ENCODE measurements around the gene MDM4.

DNA sequence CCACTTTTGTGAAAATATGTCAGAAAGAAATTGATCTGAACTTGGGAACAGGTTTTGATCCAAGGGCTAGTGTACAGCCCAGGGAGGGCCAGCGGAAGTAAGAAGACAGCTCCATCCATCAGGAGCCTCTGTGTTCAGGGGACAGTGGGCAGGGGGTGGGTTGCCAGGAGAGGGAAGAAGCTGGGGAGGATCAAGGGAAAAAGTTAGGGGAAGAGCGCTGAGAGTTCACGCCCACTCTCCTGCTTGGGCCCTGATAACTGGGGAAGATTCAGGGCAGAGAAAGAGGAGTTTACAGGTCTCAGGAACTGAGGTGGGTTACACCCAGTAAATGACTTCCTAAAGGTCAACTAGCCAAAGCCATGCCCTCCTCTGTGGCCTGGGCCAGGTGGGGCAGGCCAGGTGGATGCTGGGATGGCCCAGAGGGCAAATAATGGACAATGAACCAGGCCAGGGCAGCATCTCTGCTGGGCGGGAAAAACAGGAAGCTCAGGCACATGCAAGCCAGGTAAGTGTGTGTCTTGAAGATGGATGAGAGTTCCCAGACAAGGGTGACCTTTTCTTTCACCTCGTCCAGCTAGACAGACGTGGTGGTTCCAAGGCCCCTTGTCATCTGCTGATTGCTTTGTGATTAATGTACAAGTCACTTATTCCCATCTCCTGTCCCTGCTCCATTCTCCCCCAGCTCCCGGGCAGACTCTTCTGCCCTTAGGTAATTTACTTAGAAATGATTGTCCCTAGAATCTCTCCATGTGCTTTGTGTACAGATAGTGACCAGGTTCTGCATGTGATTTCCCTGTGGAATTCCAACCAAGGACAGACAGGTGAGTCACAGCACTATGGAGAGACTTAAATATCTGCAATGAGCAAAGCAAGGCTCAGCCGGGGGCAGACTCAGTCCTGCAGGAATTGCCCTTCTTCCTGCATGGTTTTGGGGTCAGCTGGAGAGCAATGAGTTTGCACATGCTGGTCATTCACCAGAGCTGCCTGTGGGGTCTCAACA lies 57.0 kb downstream of the MDM4 start:
- TF ChIP-seq SIN3A (IDR thresholded peaks at IDR 0.05; ENCODE audit: borderline replicate concordance, insufficient read depth, low read length): no peak
- TF ChIP-seq, protein P1, sequence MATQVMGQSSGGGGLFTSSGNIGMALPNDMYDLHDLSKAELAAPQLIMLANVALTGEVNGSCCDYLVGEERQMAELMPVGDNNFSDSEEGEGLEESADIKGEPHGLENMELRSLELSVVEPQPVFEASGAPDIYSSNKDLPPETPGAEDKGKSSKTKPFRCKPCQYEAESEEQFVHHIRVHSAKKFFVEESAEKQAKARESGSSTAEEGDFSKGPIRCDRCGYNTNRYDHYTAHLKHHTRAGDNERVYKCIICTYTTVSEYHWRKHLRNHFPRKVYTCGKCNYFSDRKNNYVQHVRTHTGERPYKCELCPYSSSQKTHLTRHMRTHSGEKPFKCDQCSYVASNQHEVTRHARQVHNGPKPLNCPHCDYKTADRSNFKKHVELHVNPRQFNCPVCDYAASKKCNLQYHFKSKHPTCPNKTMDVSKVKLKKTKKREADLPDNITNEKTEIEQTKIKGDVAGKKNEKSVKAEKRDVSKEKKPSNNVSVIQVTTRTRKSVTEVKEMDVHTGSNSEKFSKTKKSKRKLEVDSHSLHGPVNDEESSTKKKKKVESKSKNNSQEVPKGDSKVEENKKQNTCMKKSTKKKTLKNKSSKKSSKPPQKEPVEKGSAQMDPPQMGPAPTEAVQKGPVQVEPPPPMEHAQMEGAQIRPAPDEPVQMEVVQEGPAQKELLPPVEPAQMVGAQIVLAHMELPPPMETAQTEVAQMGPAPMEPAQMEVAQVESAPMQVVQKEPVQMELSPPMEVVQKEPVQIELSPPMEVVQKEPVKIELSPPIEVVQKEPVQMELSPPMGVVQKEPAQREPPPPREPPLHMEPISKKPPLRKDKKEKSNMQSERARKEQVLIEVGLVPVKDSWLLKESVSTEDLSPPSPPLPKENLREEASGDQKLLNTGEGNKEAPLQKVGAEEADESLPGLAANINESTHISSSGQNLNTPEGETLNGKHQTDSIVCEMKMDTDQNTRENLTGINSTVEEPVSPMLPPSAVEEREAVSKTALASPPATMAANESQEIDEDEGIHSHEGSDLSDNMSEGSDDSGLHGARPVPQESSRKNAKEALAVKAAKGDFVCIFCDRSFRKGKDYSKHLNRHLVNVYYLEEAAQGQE (IDR thresholded peaks at IDR 0.05; ENCODE audit: insufficient read depth in 1 of 2, low read depth in 2 of 2, low read length in 2 of 2): no peak
